Epithelial cell of proximal tubule (primary cell): ENCODE measurements around the gene ARL6IP4. TPM values are rescaled to one million over a fixed set of nuclear protein-coding genes. Genes with fewer than 3 reads are reported as not detected.

Source experiments
- DNase-seq: peaks from one replicate; pipeline ENCODE4 v3.0.0-alpha.2; 2011; ENCODE audit warnings: low read depth
- H3K4me3 ChIP-seq: 2 replicates; pipeline ENCODE4 v1.5.1; 2011; ENCODE audit warnings: low read depth, mild to moderate bottlenecking, low read length
- total RNA-seq: library from RNA; depleted of rRNA; stranded (reverse); fragments of >200 nt; gene quantifications from 2 replicates; pipeline ENCODE4 v1.2.3, GENCODE V29; 2015
- TF ChIP-seq, protein P1 (sequence below): conservative IDR thresholded peaks from 2 replicates; pipeline ENCODE4 v1.5.1; 2012; ENCODE audit warnings: low read depth, mild to moderate bottlenecking, low read length

Gene ARL6IP4
- total RNA-seq, 1 donor from 2014 or later: 315 TPM

DNA sequence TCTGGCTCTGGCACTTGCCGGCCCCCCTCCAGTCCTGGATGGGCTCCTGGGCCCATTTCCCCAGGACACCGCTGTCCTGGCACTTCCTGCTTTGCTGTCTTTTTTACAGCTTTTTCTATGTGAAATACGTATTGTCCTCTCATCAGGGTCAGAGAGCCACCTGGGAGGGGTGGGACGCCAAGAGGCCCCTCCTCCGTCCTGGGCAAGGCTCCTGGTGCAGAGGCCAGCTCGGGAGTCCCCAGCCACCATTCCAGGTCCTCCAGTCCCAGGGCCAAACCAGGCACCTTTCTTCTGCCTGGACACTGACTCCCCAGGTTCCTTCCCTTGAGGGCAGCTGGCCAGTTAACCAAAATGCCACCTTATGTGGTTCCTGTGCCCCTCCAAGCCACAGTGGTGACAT is 22.8 kb downstream of the ARL6IP4 start:
- TF ChIP-seq, protein P1, sequence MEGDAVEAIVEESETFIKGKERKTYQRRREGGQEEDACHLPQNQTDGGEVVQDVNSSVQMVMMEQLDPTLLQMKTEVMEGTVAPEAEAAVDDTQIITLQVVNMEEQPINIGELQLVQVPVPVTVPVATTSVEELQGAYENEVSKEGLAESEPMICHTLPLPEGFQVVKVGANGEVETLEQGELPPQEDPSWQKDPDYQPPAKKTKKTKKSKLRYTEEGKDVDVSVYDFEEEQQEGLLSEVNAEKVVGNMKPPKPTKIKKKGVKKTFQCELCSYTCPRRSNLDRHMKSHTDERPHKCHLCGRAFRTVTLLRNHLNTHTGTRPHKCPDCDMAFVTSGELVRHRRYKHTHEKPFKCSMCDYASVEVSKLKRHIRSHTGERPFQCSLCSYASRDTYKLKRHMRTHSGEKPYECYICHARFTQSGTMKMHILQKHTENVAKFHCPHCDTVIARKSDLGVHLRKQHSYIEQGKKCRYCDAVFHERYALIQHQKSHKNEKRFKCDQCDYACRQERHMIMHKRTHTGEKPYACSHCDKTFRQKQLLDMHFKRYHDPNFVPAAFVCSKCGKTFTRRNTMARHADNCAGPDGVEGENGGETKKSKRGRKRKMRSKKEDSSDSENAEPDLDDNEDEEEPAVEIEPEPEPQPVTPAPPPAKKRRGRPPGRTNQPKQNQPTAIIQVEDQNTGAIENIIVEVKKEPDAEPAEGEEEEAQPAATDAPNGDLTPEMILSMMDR: no peak
- H3K4me3 ChIP-seq: no peak overlapping the region
- DNase-seq: no peak

DNA sequence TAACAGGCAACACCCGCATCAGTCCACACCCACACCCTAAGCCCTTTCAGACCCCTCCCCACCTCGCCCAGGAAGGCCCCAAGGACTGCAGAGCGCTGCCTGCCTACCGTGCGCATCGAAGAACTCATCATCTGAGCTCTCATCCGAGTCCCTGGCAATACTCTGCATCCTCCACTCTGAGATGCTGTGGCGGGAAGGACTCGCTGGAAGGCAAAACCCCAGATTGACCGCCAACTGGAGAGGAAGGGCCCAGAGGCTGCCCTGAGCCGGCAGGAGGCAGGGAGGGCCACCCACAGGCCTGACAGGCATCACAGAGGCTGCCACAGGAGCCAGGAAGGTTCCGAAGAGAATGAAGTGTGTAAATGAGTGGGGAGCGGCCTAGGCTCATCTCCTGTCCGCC is 23.8 kb downstream of the ARL6IP4 start:
- TF ChIP-seq, protein P1: no peak
- H3K4me3 ChIP-seq: no peak overlapping the region
- DNase-seq: no peak

DNA sequence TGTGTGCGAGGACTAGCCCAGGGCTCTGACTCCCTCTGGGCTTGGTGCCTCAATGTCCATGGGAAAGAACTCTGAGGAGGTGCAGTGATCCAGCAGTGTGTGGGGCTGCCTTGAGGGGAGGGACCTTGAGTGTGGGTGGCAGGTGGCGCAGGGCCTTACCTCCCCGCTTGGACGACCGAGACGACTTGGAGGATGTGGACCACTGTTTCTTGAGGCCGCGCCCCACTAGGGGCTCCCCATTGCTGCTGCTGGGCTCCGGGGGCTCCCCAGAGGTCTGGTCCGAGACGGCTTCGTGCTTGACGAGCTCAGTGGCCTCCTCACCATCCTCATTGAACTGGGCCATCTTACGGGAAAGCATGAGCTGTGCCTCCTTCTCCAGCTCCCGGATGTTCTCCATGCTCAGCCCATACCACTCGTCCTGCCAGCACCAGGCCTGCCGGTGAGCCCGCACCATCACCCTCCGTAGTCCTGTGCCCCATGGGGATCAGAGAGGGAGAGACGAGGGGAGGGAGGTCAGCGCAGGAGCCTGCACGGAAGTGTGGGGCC is 24.7 kb downstream of the ARL6IP4 start:
- TF ChIP-seq, protein P1: no peak
- no peak for DNase-seq
- no peak overlapping the region for H3K4me3 ChIP-seq

DNA sequence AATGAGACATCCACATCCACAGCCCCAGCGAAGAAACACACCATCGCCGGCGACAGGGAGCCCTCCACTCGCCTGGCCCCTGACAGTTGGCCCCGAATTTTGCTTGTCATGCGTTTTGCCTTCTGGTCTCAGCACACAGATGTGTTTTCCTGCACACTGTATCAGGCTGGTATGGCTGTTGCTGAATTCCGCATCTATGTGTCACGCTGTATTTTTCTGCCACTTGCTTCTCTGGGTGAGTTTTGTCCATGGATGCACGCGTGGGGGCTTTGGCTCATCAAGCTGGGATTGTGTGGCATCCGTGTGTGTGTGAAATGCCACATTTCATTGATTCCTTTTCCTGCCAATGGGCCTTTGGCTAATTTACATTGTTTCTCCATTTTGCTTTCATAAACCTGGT is 26.5 kb downstream of the ARL6IP4 start:
- no peak for DNase-seq
- TF ChIP-seq, protein P1: no peak

DNA sequence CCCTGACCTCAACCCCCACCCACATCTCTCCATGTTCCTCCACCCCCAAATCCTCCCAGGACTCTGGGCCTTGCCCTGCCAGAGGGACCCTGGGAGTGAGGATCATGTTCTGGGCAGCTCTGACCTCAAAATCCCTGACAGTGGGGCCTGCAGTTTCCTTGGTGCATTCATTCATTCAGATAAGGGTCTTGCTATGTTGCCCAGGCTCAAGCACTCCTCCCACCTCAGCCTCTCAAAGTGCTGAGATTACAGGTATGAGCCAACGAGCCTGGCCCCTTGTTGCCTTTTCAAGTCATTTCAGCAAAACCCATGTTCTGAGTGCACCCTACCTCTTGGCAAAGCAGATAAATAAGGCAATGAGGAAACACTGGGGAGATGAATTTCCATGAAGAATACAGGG is 29.6 kb downstream of the ARL6IP4 start:
- no peak overlapping the region for H3K4me3 ChIP-seq
- TF ChIP-seq, protein P1: no peak
- no peak for DNase-seq

More for the DNA sequence above, 26.5 kb downstream of the ARL6IP4 start:
- H3K4me3 ChIP-seq: no peak overlapping the region

DNA sequence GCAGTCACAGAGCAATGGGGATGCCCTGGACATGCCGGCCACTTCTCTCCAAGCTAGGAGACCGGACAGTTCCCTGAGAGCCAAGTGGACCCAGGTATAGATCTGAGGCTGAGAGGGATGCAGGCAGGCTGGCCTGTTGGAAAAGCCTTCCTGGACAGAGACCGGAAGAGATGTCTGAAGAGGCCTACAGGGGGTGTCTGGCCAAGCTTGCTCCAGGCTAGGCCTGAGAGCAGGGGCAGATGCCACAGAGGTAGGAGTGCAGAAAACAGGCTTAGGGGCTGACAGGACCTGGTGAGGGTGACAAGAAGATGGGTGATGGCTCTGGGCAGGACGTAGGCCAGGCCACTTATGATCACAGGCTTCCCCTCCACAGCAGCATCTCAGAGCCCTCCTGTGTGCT is 30.2 kb downstream of the ARL6IP4 start:
- no peak overlapping the region for H3K4me3 ChIP-seq
- TF ChIP-seq, protein P1: no peak
- DNase-seq: no peak

DNA sequence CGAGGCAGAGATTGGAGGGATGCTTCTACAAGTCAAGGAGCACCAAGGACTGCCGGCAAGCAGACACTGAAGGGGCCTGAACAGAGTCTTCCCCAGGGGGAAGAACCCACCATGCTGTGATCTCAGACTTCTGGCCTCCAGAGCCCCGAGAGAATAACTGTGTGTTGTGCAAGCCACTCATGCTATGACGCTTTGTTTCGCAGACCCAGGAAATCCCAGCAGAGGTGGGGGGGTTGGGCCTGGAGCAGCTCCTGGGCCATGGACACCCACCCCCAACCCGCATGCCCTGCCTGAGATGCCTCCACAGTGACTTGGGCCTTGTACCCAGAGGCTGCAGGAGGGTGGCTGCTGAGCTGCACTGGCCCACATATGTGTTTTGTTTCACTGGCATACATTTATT is 31.2 kb downstream of the ARL6IP4 start:
- TF ChIP-seq, protein P1: no peak
- no peak for DNase-seq

More for the DNA sequence above, 31.2 kb downstream of the ARL6IP4 start:
- no peak overlapping the region for H3K4me3 ChIP-seq
